Purkinje cell (primary cell): ENCODE data around the gene ZBTB1. TPM values are rescaled to one million over a fixed set of nuclear protein-coding genes. Genes with fewer than 3 reads are reported as not detected.

ENCODE experiments used
- polyA plus RNA-seq: library from polyadenylated mRNA; unstranded; fragments of >200 nt; fragmentation: Nextera tagmentation; gene quantifications from 2 replicates; pipeline ENCODE4 v1.2.1, GENCODE V29; 2014

ZBTB1 gene
- 10.3 and 14.3 TPM in 2 replicates for polyA plus RNA-seq

GRCh38 chr14:64504310-64504896, at the start of gene ZBTB1:
ZBTB1 (plus strand) TSS chr14:64504770; CDS start chr14:64521505, 16,735 bp downstream.

GRCh38 chr14:64465191-64465822, 39.3 kb upstream of the ZBTB1 start, which contains the start of gene AKAP5:
AKAP5 (plus strand) TSS chr14:64465499; CDS start chr14:64468395, 2,896 bp downstream.

GRCh38 chr14:64503434-64504309, 898 bp upstream of the ZBTB1 start, which contains the start of gene ZBTB25:
ZBTB25 (minus strand) TSS chr14:64503838; CDS start chr14:64490533, 13,305 bp downstream.

GRCh38 chr14:64540208-64541202, 35.9 kb downstream of the ZBTB1 start, which contains the start of gene HSPA2:
HSPA2 (plus strand) TSS chr14:64540741; CDS start chr14:64540850, 109 bp downstream.

GRCh38 chr14:64549791-64550620, 45.4 kb downstream of the ZBTB1 start, which contains the start of gene PPP1R36:
PPP1R36 (plus strand) TSS chr14:64549961; CDS start chr14:64549998, 37 bp downstream.

Other genes starting within 250 kb of the ZBTB1 start
- gene ESR2, start 210.4 kb upstream of the ZBTB1 start, polyA plus RNA-seq: 0.09 TPM in 1 of 2 replicates, not detected in the other
- 32.2 and 36.5 TPM in 2 replicates for gene MTHFD1, start 116.4 kb upstream of the ZBTB1 start, polyA plus RNA-seq
- gene AKAP5, start 39.3 kb upstream of the ZBTB1 start, polyA plus RNA-seq: 0.28 and 3.8 TPM in 2 replicates
- 15.8 and 18.6 TPM in 2 replicates for gene ZBTB25, start 932 bp upstream of the ZBTB1 start, polyA plus RNA-seq
- gene HSPA2, start 36.0 kb downstream of the ZBTB1 start, polyA plus RNA-seq: 0.14 and 0.35 TPM in 2 replicates
- gene PPP1R36, start 45.2 kb downstream of the ZBTB1 start, polyA plus RNA-seq: 0.19 TPM in 1 of 2 replicates, not detected in the other
- 0.78 and 1.6 TPM in 2 replicates for gene PLEKHG3, start 199.7 kb downstream of the ZBTB1 start, polyA plus RNA-seq